Effector memory CD8-positive, alpha-beta T cell (primary cell): ENCODE measurements around the gene LRRC4B.
"Not testable (repeated sequence)": the region's sequence is repeated elsewhere in the genome, so short reads cannot be mapped to it uniquely, and the experiment has no call there.

Source experiments
- ATAC-seq: fragments of 150-1000 bp; cut with Tn5 transposase; replicated peaks from 2 replicates; pipeline ENCODE4 v1.10.0; 2021; ENCODE audit warnings: mild to moderate bottlenecking, moderate library complexity
- DNase-seq, 3 experiments: peaks; one replicate each; pipeline ENCODE4 v3.0.0; 2021
- H3K27ac Mint-ChIP-seq, 2 donors: one replicate each; pipeline ENCODE4 v1.8.0; 2022; ENCODE audit warnings: mild to moderate bottlenecking in 2 of 2, mixed read lengths in 2 of 2, moderate library complexity in 2 of 2
- H3K27me3 Mint-ChIP-seq, 2 donors: one replicate each; pipeline ENCODE4 v1.8.0; 2022; ENCODE audit warnings: mixed read lengths in 2 of 2
- H3K36me3 Mint-ChIP-seq: one replicate; pipeline ENCODE4 v1.8.0; 2022; ENCODE audit warnings: mild to moderate bottlenecking, moderate library complexity, mixed read lengths; ENCODE audit not compliant: insufficient read depth
- H3K4me1 Mint-ChIP-seq, 2 donors: one replicate each; pipeline ENCODE4 v1.8.0; 2022; ENCODE audit warnings: low read depth in 2 of 2, mixed read lengths in 2 of 2
- H3K4me3 Mint-ChIP-seq, 2 donors: one replicate each; pipeline ENCODE4 v1.8.0; 2022; ENCODE audit warnings: mild to moderate bottlenecking in 2 of 2, mixed read lengths in 2 of 2, moderate library complexity in 2 of 2
- H3K9me3 Mint-ChIP-seq, 2 donors: one replicate each; pipeline ENCODE4 v1.8.0; 2022; ENCODE audit warnings: mixed read lengths in 2 of 2

Gene LRRC4B

GRCh38 chr19:50599427-50599826 is 31.2 kb upstream of the LRRC4B start:
- H3K36me3 Mint-ChIP-seq: no peaks in the 10 kb centered on the region
- peaks cover 40 to 41% of the 10 kb centered on the region in 2 donors for H3K27me3 Mint-ChIP-seq
- H3K27ac Mint-ChIP-seq: peak overlapping the region in 1 of 2 donors; percentile 44
- no peaks in the 10 kb centered on the region for H3K9me3 Mint-ChIP-seq
- no peaks in the 10 kb centered on the region for H3K4me1 Mint-ChIP-seq
- no peak for DNase-seq
- no peak for ATAC-seq
- H3K4me3 Mint-ChIP-seq: no peak overlapping the region

- Mint-ChIP-seq H3K4me1 (no peaks in the 10 kb centered on the region), H3K27ac (no peak overlapping the region), H3K27me3 (peaks cover 5 to 35% of the 10 kb centered on the region in 2 donors), H3K36me3 (no peaks in the 10 kb centered on the region), H3K4me3 (no peak overlapping the region), H3K9me3 (peaks cover 0 to 2% of the 10 kb centered on the region in 2 donors)
- no peak for ATAC-seq
- DNase-seq: no peak
Measured at GRCh38 chr19:50590191-50590590, 22.0 kb upstream of the LRRC4B start.

GRCh38 chr19:50581795-50582660 is 13.8 kb upstream of the LRRC4B start:
- ATAC-seq, H3K4me3 Mint-ChIP-seq, H3K9me3 Mint-ChIP-seq, H3K36me3 Mint-ChIP-seq, DNase-seq, H3K27ac Mint-ChIP-seq, H3K4me1 Mint-ChIP-seq: not testable (repeated sequence)
- H3K27me3 Mint-ChIP-seq: peaks cover 38 to 61% of the 10 kb centered on the region in 2 donors

- DNase-seq: no peak
- Mint-ChIP-seq H3K4me3 (no peak overlapping the region), H3K27me3 (peaks cover 38 to 52% of the 10 kb centered on the region in 2 donors), H3K27ac (no peak overlapping the region), H3K36me3 (peaks cover 4% of the 10 kb centered on the region), H3K4me1 (no peaks in the 10 kb centered on the region), H3K9me3 (no peaks in the 10 kb centered on the region)
- no peak for ATAC-seq
Measured at GRCh38 chr19:50580970-50581634, 12.9 kb upstream of the LRRC4B start.

- H3K9me3 Mint-ChIP-seq: no peaks in the 10 kb centered on the region
- peaks cover 4% of the 10 kb centered on the region for H3K36me3 Mint-ChIP-seq
- H3K27ac Mint-ChIP-seq: no peak overlapping the region
- ATAC-seq: no peak
- H3K4me1 Mint-ChIP-seq: no peaks in the 10 kb centered on the region
- H3K4me3 Mint-ChIP-seq: no peak overlapping the region
- H3K27me3 Mint-ChIP-seq: peaks cover 38 to 43% of the 10 kb centered on the region in 2 donors
- DNase-seq: no peak
Measured at GRCh38 chr19:50580240-50580639, 12.0 kb upstream of the LRRC4B start.

GRCh38 chr19:50576769-50577168 is 8.5 kb upstream of the LRRC4B start:
- H3K4me1 Mint-ChIP-seq, ATAC-seq, H3K27ac Mint-ChIP-seq, H3K4me3 Mint-ChIP-seq, DNase-seq, H3K36me3 Mint-ChIP-seq, H3K9me3 Mint-ChIP-seq: not testable (repeated sequence)
- H3K27me3 Mint-ChIP-seq: peaks cover 34 to 51% of the 10 kb centered on the region in 2 donors

- ATAC-seq (no peak), DNase-seq (no peak)
- Mint-ChIP-seq H3K4me3 (no peak overlapping the region), H3K27ac (no peak overlapping the region), H3K9me3 (no peaks in the 10 kb centered on the region), H3K27me3 (peaks cover 37 to 66% of the 10 kb centered on the region in 2 donors), H3K36me3 (no peaks in the 10 kb centered on the region), H3K4me1 (peaks cover 0 to 3% of the 10 kb centered on the region in 2 donors)
Measured at GRCh38 chr19:50573741-50574461, 5.7 kb upstream of the LRRC4B start.

- H3K9me3 Mint-ChIP-seq: no peaks in the 10 kb centered on the region
- H3K27me3 Mint-ChIP-seq: peaks cover 38 to 65% of the 10 kb centered on the region in 2 donors
- DNase-seq: no peak
- H3K36me3 Mint-ChIP-seq: no peaks in the 10 kb centered on the region
- no peak for ATAC-seq
- peaks cover 7 to 8% of the 10 kb centered on the region in 2 donors for H3K4me1 Mint-ChIP-seq
- no peak overlapping the region for H3K4me3 Mint-ChIP-seq
- H3K27ac Mint-ChIP-seq: no peak overlapping the region
Measured at GRCh38 chr19:50570997-50571396, 2.8 kb upstream of the LRRC4B start.

GRCh38 chr19:50569938-50570540 is 1.8 kb upstream of the LRRC4B start:
- Mint-ChIP-seq H3K36me3 (no peaks in the 10 kb centered on the region), H3K9me3 (no peaks in the 10 kb centered on the region), H3K27me3 (peaks cover 48 to 74% of the 10 kb centered on the region in 2 donors)

GRCh38 chr19:50568728-50569698 is 778 bp upstream of the LRRC4B start:
- H3K27me3 Mint-ChIP-seq: peaks cover 53 to 76% of the 10 kb centered on the region in 2 donors
- peak overlapping the region in 1 of 2 donors; percentile 3 for H3K4me3 Mint-ChIP-seq
- DNase-seq (no peak), ATAC-seq (no peak)
- H3K9me3 Mint-ChIP-seq: no peaks in the 10 kb centered on the region
- no peak overlapping the region for H3K27ac Mint-ChIP-seq
- no peaks in the 10 kb centered on the region for H3K36me3 Mint-ChIP-seq
- H3K4me1 Mint-ChIP-seq: peaks cover 11 to 12% of the 10 kb centered on the region in 2 donors

More at GRCh38 chr19:50569938-50570540, 1.8 kb upstream of the LRRC4B start:
- Mint-ChIP-seq H3K4me3 (no peak overlapping the region), H3K4me1 (peaks cover 11 to 12% of the 10 kb centered on the region in 2 donors), H3K27ac (no peak overlapping the region)
- DNase-seq (no peak), ATAC-seq (no peak)

GRCh38 chr19:50567052-50567841 is 988 bp downstream of the LRRC4B start:
- Mint-ChIP-seq H3K4me1 (peaks cover 11 to 12% of the 10 kb centered on the region in 2 donors), H3K9me3 (no peaks in the 10 kb centered on the region), H3K36me3 (no peaks in the 10 kb centered on the region), H3K27ac (no peak overlapping the region), H3K27me3 (peaks cover 71 to 85% of the 10 kb centered on the region in 2 donors), H3K4me3 (peak overlapping the region; percentile 21 to 55)
- DNase-seq: no peak
- ATAC-seq: no peak
